Measurements from ENCODE around the gene ANKK1. TPM values are rescaled to one million over a fixed set of nuclear protein-coding genes. Genes with fewer than 3 reads are reported as not detected.

Gene ANKK1
- total and polyA plus RNA-seq, 2 of the 8 experiments (the other 6 are each of a cell fraction or from before 2014, with no cell fraction given), result 0.11 TPM; not detected in 1

DNA sequence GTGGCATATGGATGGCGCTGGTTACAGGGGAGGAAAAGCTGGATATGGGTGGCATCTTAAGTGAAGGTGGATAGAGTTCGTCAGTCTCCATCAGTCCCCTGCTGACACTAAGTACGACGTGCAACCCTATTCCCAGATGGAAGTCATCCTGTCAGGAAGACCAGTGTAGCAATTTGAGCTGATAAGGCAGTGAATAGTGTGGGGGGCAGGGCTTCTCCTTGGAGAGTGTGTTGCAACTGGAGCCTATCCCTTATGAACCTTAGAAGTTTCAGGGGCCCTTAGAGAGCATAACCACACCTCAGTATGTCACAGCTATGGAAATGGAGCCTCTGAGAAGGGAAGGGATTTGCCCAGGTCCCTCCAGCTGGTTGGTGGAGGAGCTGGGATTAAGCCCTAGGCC, 36.1 kb upstream of the ANKK1 start:
- Histone ChIP-seq H3K9ac (replicated peaks in 1 of 4; ENCODE audit: extremely low read depth in 1 of 4, low read depth in 3 of 4, low read length in 3 of 4) (no peak overlapping the region), H4K8ac (ENCODE audit: extremely low read depth, insufficient read depth, low read length) (no peak overlapping the region; the same call in 1 of the 2 replicates), H2BK5ac (ENCODE audit: low read depth, low read length) (no peak overlapping the region), H3K79me1 (ENCODE audit: low read depth, low read length) (no peaks in the 10 kb centered on the region), H4K91ac (replicated peaks; ENCODE audit: insufficient read length, low read length) (no peak overlapping the region), H3K36me3 (ENCODE audit: control insufficient read depth in 2 of 4, insufficient read depth in 4 of 4, low read length in 3 of 4) (peaks cover 0 to 2% (median 0%) of the 10 kb centered on the region in 4 experiments; a peak in 1 of 8 replicates), H2BK15ac (ENCODE audit: low read length) (no peak overlapping the region), H4K20me1 (replicated peaks in 1 of 2; ENCODE audit: control insufficient read depth in 1 of 2, insufficient read depth in 2 of 2, low read length in 2 of 2) (no peaks in the 10 kb centered on the region), H3K18ac (ENCODE audit: extremely low read depth, low read length) (no peak overlapping the region), H3K23me2 (ENCODE audit: low read depth, low read length) (no peaks in the 10 kb centered on the region), H2BK20ac (ENCODE audit: low read length) (no peak overlapping the region), H3K9me3 (ENCODE audit: insufficient read depth in 2 of 2, low read depth in 1 of 2, low read length in 1 of 2) (no peaks in the 10 kb centered on the region), H3K56ac (replicated peaks; ENCODE audit: insufficient read length, low read depth, low read length) (no peak overlapping the region), H4K5ac (ENCODE audit: insufficient read length, low read depth, low read length) (no peak overlapping the region), H2BK120ac (replicated peaks; ENCODE audit: low read depth, low read length) (no peak overlapping the region), H3K27me3 (replicated peaks in 1 of 4; ENCODE audit: control insufficient read depth in 3 of 4, extremely low read depth in 1 of 4, insufficient read depth in 3 of 4, low read length in 3 of 4) (no peaks in the 10 kb centered on the region), H3K4me3 (ENCODE audit: extremely low read depth in 1 of 4, insufficient read depth in 2 of 4, low read depth in 3 of 4, low read length in 4 of 4) (no peak overlapping the region), H2AFZ (ENCODE audit: low read length) (no peak overlapping the region), H3K4me1 (replicated peaks in 1 of 4; ENCODE audit: control insufficient read depth in 3 of 4, insufficient read depth in 4 of 4, low read length in 3 of 4) (no peaks in the 10 kb centered on the region), H2BK12ac (ENCODE audit: low read depth, low read length) (no peak overlapping the region), H3K4me2 (ENCODE audit: insufficient read depth in 1 of 2, low read depth in 2 of 2, low read length in 2 of 2) (no peak overlapping the region), H3K23ac (ENCODE audit: insufficient read length) (no peak overlapping the region), H3K79me2 (ENCODE audit: control insufficient read depth in 1 of 2, insufficient read depth in 2 of 2, low read length in 2 of 2) (no peaks in the 10 kb centered on the region), H3K27ac (ENCODE audit: low read depth, low read length) (no peak overlapping the region), H3K14ac (ENCODE audit: insufficient read length) (no peak overlapping the region), H2AK5ac (ENCODE audit: low read depth, low read length) (no peak overlapping the region), H3K4ac (replicated peaks; ENCODE audit: insufficient read length, low read depth, low read length) (no peak overlapping the region)
- DNase-seq (ENCODE audit: low read depth in 1 of 2, low spot score in 2 of 2), result no peak
- TF ChIP-seq YY1 (IDR thresholded peaks at IDR 0.05; ENCODE audit: low read depth, low read length) (no peak), JUN (IDR thresholded peaks at IDR 0.05; ENCODE audit: low read depth, low read length) (no peak)
- WGBS, 2 experiments (ENCODE audit: extremely low coverage in 1 of 2, insufficient coverage in 1 of 2, insufficient read length in 1 of 2, insufficient replicate concordance in 2 of 2, low coverage in 1 of 2, low lambda C conversion rate in 2 of 2, missing lambda C conversion rate in 1 of 2), result 81% methylated on average over 4 of the region's 4 CpGs; no CpG with 5 or more reads in 1 of the 2 experiments
- no peak for FAIRE-seq
- ChIA-PET POLR2A (ENCODE audit: partially characterized antibody) (no interaction called here), CTCF (ENCODE audit: partially characterized antibody) (interaction anchor here (1.4 to 2.9 kb wide), 4 partner anchors 15 to 37 kb away, joined by 4 to 8 read pairs (median 7); partner anchors contain the start of gene ANKK1)
